Stimulated activated CD8-positive, alpha-beta memory T cell treated with anti-CD3 and anti-CD28 coated beads, Interleukin-4, amount 100 ng/mL, for 48 hours (primary cell): ENCODE results near the gene HLTF.
A peak's percentile ranks its signal among the peaks of the same experiment; 100 is the strongest.
"Not testable (repeated sequence)": the region's sequence is repeated elsewhere in the genome, so short reads cannot be mapped to it uniquely, and the experiment has no call there.

Experiments used
- DNase-seq: peaks from one replicate; pipeline ENCODE4 v3.0.0-alpha.2; 2020

The HLTF gene

DNA sequence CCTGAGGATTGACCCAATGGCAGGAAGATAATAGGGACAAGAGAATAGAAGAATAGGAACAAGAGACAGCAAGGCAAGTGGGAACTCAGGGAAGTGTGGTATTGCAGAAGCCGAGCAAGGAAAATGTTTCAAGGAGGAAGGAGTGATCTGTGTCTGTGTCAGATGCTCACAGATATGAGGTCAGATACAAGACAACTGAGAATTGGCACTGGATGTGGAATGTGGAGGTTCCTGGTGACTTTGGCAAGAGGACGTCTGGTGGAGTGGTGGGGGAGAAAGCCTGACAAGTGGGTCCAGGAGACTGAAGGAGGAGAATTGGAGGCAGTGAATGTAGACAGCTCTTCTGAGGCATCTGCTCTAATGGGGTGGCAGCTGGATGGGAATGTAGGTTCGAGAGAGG is 70.9 kb downstream of the HLTF start:
- DNase-seq, result no peak

DNA sequence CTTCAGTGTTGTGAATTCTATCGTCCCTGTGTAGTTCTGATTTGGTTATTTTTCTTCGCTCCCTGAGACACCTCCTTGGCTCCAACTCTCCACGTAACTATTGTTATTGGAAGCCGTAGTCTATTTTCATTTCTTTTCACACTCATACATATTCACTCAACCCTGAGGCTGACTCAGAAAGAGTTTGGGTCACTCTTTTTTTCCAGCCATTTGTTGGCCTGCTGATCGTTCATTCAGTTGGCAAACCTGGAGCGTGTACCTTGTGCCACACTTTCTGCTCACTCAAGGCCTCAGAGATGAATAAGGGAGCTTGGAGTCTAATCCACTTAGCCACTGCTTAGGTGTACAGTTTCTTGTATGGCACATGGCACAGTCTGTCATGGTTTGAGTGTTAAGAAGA is 72.6 kb downstream of the HLTF start:
- no peak for DNase-seq

DNA sequence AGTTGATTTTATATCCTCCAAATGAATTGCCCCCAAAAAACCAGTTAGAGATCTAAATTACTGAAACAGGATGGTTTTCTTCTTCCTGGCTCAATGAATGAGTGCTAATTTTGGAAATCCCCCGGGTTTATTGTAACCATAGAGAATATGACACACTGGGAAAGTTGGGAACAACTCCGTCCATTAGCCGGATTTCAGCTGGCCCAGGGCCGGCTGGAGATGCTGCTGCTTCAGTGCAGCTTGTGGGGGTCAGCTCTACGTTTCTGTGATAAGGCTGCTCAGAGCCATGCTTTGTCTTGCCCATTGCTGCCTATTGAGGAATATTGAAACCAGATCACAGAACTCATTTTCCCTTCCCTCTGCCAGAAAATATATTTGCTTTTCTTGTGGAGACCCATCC is 74.7 kb downstream of the HLTF start:
- DNase-seq, result no peak

DNA sequence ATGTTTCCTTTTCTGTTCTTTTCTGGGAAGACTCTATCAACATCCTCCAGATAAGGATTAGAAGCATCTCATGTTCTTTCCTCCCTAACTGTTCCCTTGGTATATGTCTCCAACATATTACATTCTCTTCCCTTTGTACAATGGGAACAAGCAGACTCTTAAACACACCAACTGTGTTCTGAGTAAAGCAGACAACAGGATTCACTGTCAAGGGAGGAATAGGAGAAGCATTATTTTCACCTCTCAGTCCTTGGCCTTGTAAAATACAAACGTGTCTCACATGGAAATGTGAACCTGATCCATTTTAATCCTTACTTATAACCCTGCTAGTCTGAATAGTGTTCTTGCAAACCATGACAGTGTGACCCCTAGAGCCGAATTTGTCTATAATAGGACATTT is 75.4 kb downstream of the HLTF start:
- no peak for DNase-seq

DNA sequence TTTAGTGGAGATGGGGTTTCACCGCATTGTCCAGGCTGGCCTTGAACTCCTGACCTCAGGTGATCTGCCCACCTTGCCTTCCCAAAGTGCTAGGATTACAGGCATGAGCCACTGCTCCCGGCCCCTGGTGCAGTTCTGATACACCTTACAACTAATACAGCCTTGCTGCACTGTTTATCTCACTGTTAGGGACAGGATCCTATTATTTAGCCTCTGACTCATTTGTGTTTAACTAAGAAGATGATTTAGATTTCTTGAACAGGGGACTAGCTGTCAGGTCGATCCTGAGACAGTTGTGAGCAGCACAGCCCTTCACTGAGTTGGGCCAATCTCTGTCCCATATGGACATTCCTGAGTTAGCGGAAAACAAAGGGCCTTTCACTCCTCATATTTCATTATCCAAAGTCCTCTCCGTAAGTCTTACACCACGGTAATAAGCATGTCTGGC is 75.8 kb downstream of the HLTF start:
- no peak for DNase-seq

DNA sequence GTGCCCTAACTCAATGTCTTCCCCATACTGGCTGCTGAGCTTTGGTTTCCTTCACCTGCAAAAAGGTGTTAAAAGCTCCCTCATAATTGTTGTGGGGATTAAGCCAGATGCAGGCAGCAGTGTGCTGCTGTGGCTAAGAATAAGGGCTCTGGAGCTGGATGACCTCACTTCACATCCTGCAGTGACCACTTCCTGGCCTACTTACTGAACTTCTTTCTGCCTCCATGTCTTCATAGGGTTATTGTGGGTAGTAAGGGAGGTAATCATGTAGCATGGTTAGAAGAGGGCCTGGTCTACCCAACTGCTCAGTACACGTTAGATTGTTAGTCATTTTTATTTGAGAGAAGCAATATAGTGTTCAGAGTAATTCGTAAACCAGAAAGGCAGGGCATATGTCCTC is 76.6 kb downstream of the HLTF start:
- DNase-seq, result no peak

DNA sequence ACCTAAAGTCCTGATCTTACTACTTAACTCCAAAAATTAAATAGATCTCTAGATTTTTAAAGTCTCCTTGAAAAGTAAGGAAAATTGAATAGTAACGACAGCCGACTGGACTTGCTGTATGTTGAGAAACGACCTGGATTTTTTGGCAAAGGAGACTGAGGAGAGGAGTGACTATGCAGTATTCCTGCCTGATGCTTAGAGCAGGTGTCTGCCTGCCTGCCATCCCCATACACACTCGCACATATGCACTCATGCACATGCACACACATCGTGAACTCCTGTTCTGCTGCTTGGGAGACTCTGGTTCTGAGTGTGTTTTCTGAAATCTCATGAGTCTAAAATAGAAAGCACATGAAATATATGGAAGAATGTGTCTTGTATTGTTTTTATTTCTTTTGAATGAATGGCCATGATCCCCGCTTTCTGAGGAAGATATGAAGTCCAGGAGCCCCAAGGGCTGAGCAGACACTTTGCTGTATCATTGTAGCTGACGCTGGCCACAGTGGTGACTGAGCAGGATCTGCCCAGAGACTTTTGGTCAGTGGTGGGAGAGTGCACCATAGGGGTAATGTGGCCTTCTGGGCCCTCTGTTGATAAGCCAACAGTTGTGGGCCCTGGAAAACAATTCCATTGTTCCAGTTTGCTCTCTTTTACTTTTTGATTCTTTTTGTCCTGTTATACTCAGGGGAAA is 78.6 kb downstream of the HLTF start:
- DNase-seq, result no peak

DNA sequence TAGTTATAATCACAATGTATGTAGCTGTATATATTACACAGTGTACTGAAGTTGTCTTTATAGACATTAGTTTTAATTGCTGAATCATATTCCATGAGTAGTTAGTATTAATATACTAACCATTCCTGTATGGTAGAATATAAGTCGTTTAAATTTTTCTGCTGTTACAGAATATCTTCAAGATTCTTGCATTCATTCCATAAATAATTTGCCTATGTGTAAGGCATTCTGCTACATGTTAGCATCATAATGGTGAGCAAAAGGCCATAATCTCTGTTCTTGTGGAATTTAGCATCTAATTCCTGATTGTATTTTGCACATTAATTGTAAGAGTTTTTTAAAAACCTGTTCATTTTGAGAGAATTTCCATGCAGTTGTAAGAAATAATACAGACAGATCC is 80.9 kb downstream of the HLTF start:
- no peak for DNase-seq

DNA sequence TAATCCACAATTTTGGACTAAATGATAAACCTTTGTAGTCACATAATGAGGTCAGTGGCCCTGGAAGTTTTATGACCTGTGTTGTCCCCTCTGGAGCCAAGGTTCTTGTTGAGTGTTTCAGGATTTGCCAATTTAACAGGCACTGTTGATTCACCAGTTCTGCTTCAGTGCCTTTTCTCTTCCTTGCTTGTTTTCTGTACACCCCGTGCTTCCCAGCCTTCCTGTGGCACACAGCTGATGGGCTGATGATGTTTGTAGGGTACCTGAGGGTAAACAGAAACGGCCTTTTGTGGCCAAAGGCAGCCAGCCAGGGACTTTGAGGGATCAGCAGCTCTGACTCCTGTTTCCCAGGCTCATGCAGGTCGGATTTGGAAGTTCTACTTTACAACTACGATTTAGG is 81.7 kb downstream of the HLTF start:
- DNase-seq, result no peak

DNA sequence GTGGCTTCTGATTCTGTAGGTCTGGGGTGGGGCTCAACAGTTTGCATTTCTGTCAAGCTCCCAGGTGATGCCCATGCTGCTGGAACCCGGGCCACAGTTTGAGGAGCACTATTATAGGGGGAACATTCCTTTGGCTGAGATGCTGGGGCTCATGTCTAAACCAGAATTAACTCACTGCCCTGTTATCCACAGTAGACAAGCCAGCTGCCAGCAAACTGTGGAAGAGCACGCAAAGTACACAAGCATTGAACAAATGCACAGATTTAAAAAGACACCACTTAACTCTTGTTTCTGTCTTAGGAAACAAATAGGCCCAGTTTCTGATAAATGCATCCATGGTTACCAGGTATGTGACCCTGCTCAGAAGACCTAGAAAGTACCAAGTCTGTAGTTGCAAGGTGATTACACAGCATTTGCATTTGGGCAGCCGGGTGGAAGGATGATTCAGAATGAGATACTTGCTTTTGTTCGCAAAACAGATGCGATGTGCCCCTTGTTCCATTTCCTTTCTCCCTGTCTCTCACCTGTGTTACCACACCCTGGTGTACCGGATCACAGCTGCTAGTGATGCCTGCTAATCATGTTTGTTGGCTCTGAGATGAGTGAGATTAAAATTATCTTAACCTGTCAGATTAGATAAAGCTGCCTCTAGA is 82.6 kb downstream of the HLTF start:
- DNase-seq, result no peak

DNA sequence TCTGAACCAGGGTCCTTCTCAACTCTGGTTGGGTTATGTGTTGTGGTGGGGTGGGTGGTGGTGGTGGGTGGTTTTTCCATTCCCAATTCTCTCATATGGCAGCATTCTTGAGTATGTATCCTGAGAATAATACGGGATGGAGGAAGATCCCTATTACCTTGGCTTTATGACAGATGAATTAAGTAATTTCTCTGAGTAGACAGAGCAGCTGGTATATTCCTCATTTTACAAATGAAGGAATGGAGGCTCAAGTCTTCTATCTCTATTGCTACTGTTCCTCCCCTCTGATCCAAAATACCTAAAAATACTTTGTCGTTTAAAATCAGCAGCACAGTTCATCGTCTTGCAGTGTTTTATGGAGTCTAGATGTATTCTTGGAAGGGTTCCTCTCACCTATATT is 84.6 kb downstream of the HLTF start:
- no peak for DNase-seq

DNA sequence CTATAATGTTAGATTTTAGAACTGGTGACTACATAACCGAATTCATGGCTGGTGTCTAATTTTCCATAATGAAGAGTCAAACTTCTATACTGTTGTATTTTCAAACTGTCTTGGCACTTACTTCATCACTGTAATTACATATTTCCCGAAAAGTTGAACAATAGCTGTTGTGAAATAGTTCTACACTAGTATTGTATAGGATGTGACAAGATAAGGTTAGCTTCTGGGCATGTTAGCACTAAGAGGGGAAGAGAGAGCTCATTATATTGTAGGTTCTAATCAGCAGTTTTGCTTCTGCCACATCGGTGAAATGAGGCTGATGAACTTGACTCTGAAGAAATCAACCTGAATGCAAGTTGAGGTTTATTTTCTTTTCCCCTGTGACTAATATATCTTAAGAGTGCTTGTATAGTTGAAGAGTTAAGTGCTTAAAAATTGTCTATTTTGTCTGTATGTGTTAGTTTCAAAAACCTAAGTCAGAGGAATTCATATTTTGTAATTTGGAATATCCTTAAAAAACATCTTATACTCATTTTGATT is 86.1 kb downstream of the HLTF start:
- DNase-seq, result no peak

DNA sequence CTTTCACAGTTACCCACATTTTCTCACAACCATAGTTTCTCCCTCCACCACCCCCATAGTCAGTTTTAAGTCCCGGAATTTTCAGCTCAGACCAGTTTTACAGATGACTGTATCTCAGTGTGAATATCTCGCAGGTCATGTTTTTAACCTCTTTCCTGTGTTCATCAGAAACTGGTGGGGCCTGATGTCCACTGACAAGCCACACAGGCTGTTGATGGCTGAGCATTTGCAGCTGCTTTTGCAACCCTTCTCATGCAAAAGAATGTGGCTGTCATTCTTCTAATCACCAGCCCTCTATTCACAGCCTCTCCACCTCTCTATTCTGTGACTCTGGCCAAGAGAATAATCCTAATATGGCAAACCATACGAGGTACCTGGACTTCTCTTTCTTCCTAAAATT is 86.5 kb downstream of the HLTF start:
- no peak for DNase-seq

DNA sequence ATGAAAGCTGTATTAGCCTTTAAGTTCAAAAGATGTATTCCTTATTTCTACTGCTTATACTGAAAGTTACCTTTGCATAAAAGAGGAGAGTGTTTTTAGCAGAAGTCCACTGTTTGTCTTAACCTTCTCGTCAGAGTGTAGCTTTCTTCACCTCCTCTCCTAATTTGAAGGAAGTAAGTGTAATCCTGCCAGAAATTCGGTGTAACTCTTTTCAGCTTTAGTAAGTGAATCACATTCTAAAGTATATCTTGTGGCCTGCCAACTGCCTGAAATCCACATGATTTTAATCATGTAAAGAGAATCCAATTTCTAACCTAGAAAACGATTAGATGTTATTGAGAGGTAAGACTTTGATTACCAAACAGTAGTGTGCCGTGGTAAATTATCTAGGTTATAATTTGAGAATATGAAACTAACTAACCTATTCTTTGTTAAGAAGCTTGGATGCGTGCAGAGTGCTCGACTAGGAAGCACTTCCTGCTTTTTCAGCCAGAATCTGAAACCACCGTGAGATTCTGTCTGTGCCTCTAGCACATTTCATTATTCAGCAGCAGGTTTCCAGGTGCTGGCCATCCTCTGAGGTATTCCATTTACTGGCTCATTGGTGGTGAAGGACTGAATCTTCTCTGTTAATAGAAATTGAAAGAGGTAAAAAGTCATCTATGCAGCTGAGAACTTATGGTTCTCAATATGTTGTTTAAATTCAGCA is 87.5 kb downstream of the HLTF start:
- no peak for DNase-seq

DNA sequence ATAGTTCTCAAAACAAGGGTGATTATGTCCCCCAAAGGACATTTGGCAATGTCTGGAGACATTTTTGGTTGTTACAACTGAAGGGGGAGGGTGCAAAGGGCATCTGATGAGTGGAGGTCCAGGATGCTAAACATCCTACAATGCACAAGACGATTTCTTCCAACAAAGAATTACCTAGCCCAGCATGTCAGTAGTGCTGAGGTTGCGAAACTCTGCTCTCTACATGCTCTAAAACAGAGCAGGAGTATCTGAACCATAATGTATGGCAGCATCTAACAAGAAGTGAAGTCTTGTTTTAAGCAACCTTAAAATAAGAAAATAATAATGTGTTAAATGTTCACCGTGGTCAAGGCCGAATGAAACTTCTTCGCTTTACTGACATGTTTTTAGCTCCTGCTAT is 88.0 kb downstream of the HLTF start:
- no peak for DNase-seq

DNA sequence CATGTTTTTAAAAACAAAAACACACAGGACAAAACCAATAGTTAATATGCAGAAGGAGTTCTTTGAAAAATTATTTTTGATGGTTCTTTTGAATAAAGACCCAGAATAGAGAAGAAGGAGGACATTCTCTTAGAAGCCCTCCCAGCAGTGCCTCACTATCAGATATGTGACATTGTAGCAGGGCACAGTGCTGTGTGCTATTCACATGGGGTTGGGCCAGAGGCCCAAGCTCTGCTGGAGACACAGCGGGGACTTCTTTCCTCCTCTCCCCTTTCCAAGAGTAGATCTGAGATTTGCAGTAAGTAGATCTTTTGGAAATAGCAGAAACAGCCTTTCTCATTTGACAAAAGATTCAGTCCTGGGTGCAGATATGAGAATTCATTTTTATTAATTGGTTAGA is 88.7 kb downstream of the HLTF start:
- DNase-seq, result no peak

DNA sequence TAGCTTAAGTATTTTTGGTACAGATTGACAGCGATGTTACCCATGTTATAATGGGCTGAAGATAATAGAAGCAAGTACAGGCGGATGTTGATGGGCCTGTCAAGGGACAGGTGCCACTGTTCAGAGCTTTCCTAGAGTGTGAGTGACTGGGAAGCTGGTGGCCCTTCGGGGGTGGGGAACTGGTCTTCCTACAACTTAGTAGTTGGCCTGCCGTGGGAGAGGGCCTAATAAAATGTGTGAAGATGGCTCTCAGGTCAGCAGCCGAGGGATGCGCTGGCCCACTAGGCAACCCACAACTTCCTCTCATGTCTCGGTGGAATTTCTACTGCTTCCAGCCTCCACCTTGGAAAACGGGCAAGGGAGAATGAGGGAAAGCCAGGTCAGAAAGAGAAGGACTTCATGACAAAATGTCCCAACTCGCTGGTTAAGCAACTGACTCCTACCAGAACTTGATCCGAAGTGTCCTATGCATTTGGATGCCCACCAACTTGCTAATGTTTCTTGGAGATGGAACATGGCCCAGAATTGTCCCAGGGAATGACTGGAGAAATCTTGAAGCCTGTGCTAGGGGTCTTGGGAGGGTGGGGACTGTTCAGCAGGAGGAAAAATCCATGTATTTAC is 93.6 kb downstream of the HLTF start:
- DNase-seq, result no peak

DNA sequence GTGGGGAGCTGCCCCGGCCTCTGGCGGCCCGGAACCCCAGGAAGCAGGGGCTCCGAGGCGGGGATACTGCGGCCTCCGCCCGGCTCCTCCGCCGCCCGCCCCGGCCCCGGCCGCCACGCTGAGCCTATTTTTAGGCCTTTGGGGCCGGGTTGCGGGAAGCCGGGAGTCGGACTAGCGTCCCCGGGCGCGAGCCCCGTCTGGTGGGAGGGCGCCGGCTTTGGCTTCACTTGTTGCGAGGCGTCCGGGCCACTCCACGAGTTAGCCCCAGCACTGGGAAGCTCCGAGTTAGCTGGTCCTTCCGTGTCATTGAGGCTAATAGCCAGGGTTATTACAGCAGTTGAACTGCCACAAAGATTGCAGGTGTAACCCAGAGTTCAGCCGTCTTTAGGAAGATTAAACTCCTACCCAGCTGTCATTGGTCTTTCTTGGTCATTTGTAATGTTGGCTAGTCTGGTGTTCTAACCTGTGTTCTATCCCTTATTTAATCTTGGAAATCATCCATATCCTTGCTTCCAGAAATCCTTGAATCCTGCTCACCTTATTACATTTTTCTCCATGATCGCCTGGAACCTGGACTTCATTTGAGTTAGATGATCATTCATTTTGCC is 94.2 kb downstream of the HLTF start:
- DNase-seq, result peak; percentile 52

DNA sequence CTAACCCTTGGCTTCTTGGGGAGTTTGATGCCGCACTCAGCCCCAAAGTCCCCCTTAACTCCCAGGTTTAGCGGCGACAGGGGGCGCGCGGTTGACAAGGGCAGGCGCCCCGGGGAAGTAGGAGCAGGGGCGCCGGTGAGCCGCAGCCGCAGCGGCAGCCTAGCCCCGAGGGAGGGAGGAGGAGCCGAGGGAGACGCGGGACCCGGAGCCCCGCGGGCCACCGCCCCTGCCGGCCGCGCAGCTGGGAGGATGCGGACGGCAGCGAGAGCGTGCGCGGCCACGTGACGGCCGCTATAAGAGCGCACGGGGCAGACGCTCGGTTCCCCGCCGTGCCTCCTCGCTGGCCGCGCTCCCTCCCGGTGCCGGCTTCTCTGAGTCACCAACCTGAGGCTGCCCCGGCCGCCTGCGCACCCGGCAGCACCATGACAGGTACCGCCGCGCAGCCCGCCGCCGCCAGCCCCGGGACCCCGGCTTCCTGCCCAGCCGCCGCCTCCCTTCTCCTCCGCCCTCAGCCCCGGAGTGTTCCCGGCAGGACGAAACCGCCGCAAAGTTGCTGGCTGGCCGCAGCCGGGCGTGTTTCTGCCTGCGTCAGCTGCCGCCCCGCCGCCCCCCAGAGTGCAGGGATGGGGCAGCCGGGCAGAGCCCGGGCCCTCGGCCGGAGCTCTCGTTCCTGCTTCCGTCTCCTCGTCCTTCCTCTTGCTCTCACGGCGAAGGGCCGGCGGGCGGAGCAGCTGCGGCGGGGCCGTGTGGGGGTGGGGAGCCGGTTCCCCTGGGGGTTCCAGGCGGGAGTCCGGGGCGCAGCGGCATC is 94.9 kb downstream of the HLTF start, which contains the start of gene GYG1:
Gene GYG1, plus strand, starts transcription at position 322 of the 808 bp plus-strand sequence. Its CDS starts 101 bp downstream, at position 423.
- DNase-seq, result peak; percentile 78

DNA sequence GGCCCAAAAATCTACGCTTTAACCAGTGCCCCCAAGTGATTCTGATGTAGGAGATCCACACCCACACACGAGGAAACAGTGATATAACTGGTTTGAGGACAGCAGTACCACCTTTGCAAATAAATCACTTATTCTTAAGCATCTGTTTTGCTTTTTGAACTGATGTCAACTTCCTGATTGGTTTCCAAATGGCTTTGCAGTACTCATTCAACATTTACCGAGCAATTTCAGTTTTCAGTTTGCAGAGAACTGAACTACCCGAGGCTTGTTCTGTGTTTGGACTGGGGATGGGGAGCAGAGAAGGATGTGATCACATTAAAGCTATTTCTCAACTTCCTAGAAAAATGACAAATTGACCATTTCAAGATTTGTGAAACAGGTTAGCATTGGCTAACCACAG is 96.1 kb downstream of the HLTF start:
- no peak for DNase-seq

DNA sequence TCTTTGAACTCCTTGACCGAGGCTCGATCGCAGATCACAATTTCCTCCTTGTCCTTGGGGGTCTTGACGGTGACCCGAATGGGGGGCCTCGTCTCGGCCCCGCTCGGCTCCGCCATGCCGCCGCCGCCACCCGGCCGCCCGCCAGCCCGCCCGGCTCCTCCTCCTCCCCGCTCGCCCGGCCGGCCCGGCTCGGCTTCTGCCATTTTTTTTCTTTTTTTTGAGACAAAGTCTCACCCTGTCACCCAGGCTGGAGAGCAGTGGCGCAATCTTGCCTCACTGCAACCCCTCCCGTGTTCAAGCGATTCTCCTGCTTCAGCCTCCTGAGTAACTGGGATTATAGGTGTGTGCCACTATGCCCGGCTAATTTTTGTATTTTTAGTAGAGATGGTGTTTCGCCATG is 98.8 kb downstream of the HLTF start:
- not testable (repeated sequence) for DNase-seq

DNA sequence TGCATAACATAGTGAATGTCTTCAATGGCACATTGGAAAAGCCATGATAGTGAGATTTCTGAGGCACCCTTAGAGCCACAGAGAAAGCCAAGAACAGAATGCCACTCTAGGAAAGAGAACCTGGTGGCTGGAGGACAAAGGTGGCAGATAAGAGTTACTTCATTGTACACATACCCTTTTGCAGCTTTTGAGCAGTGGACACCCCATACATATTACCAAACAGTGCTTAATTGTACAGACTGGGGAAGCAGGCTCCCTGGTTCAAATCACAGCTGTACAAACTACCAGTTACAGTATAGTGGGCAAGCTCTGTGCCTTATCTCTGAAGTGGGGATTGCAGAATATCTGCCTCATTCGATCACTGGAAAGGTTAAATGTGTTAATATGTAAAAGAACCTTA is 105.1 kb downstream of the HLTF start:
- DNase-seq, result no peak
